Activated CD4-positive, alpha-beta T cell treated with anti-CD3 and anti-CD28 coated beads, Interleukin-2, amount 50 U/mL, for 1 hour (primary cell): ENCODE results near the gene DUSP21.
A peak's percentile ranks its signal among the peaks of the same experiment; 100 is the strongest.
"Not testable (repeated sequence)": the region's sequence is repeated elsewhere in the genome, so short reads cannot be mapped to it uniquely, and the experiment has no call there.

Source experiments
- DNase-seq: peaks from one replicate; pipeline ENCODE4 v3.0.0-alpha.2; 2020

The DUSP21 gene

DNA sequence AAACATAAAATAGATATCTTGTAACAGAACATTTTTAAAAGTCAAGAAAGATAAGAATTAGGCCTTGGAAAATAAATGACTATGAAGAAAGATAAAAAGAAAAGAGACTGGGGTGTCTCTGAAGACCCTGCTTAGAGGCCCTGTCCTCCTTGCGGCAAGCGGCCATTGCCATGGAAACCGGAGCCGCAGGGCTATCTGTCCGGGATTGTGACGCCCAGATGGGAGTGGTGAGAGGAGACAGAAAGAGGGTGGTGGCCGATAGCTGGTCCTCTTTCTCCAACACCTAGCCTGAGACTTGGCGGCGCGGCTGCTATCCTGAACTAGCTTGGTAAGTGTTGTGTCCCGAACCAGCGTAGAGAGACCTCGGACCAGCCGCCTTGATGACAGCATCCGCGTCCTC is at the start of gene DUSP21:
DUSP21 (plus strand) TSS at position 269 of the 400 bp plus-strand sequence; CDS start at position 381, 112 bp downstream.
- DNase-seq: no peak

DNA sequence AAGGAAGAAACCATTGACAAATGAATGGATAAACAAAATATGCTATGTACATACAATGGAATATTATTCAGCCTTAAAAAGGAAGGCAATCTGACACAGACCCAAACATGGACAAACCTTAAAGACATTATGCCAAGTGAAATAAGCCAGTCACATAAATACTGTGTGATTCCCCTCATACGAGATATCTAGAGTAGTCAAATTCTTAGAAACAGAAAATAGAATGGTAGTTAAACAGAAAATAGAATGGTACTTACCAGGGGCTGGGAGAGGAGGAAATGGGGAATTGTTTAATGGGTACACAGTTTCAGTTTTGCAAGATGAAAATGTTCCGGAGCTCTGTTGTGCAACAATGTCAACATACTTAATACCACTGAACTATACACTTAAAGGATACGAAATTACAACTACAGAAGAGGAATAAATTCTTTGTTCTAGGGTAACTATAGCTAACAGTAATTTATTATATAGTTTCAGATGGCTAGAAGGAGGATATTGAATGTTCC is 47.8 kb upstream of the DUSP21 start:
- no peak for DNase-seq

DNA sequence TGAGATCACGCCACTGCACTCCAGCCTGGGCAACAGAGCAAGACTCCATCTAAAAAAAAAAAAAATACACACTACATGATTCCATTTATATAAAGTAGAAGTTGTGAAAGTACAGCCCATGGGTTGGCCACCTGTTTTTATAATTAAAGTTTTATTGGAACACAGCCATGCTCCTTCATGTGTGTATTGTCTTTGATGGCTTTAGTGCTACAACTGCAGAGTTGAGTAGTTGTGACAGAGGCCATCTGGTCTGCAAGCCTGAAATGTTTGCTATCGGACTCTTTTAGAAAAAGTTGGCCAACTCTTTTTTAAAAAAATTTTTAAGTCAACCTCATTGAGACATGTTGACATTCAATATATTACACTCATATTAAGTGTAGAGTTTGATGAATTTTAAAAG is 41.2 kb upstream of the DUSP21 start:
- DNase-seq: no peak

DNA sequence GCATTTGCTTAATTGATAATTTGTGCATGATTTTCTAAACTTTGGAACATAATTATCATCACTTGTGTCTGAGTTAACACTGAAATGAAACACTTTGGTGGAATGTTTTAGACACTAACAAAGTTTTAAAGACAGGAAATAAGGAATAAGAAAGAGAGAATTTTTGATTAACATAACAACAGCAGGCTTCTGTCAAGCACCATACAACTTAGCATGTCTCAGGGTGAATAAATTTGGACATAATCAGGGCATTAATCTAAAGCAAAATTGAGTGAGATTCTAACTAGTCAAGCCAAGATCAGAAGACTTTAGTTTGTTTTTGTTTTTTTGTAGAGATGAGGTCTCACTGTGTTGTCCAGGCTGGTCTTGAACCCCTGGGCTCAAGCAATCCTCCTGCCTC is 28.1 kb upstream of the DUSP21 start:
- DNase-seq: no peak

DNA sequence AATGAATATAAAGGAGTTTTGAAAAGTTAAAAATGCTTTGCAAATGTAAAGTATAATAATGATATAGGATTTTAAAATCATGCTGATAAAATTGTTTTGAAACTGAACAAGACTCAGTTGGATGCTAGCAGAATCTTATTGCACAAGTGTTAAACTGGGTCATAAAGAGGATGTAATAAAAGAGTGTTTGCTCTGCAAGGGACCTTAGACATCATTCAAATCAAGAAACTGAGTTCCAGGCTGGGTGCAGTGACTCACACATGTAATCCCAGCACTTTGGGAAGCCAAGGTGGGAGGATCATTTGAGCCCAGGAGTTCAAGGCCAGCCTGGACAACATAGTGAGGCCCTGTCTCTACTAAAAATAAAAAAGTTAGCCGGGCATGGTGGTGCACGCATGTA is 27.5 kb upstream of the DUSP21 start:
- no peak for DNase-seq

DNA sequence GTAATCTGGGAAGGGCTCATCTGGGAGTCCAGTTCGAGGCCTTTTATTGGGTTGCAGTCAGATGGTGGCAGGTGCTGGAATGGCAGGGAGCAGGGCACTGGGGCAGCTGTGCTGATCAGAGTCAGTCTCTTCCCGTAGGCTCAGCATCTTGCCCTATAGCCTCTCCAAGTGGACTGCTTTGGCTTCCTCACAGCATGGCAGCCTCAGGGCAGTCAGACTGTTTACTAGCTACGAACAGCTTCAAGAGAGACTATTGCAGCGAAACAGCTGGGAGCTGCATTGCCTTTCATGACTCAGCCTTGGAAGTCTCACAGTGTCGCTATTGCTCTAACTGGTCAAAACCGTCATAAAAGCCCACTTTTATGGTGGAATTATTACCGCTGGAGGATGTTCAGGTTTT is 26.8 kb upstream of the DUSP21 start:
- no peak for DNase-seq

DNA sequence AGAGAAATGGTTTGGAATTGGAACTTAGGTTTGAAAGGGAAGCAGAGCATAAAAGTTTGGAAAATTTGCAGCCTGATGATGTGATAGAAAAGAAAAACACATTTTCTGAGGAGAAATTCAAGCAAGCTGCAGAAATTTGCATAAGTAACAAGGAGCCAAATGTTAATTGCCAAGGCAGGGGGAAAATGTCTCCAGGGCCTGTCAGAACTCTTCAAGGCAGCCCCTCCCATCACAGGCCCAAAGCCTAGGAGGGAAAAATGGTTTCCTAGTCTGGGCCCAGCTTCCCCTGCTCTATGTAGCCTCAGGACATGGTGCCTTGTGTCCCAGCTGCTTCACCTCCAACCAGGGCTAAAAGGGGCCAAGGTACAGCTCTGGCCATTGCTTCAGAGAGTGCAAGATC is 21.2 kb upstream of the DUSP21 start:
- DNase-seq: no peak

DNA sequence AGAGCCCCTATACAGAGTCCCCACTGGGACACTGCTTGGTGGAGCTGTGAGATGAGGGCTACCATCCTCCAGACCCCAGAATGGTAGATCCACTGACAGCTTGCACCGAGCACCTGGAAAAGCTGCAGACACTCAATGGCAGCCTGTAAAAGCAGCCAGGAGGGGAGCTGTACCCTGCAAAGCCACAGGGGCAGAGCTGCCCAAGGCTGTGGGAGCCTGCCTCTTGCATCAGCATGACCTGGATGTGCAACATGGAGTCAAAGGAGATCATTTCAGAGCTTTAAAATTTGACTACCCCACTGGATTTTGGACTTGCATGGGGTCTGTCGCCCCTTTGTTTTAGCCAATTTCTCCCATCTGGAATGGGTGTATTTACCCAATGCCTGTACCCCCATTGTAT is 20.6 kb upstream of the DUSP21 start:
- DNase-seq: not testable (repeated sequence)

DNA sequence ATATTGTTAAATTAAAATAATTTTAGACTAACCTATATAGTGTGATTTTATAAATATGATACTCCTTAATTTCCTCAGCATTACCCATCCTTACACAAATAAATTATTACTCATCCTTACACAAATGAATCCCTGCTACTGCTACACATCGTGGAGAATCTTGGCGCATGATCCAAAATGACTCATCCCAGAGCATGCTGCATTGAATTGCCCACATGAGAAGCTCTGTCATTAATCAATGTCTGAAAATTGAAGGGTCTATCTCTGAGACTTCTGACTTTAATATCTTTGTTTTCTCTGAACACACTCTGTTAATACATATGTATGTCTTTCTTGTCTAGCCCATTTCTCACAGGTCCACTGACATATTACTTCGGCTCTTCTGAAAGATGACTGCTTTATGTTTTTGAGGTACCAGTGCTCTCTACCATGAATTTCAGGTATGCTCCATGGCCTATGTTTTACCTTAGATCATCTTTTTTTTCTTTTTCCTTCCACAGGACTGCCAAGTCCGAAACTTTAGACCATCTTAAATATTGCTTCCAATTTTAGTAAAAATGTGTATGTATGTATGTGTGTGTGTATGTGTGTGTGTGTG is 15.7 kb upstream of the DUSP21 start:
- no peak for DNase-seq

DNA sequence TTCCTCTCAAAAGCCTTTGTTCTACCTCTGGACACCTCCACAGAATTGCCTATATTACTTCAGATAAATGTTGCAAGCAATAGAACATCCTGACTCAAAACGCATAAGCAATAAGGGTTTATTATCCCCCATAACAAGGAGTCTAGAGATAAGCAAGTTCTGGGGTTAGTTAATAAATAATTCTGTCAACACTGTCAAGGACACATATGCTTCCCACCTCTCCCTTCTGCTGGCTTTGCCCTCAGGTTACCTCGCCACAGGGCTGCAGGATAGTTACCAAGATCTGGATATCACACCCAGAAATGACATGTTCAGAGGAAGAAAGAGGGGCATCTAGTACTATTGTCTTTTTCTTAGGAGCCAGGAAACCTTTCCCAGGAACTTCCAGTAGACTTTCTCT is 14.0 kb upstream of the DUSP21 start:
- DNase-seq: no peak

DNA sequence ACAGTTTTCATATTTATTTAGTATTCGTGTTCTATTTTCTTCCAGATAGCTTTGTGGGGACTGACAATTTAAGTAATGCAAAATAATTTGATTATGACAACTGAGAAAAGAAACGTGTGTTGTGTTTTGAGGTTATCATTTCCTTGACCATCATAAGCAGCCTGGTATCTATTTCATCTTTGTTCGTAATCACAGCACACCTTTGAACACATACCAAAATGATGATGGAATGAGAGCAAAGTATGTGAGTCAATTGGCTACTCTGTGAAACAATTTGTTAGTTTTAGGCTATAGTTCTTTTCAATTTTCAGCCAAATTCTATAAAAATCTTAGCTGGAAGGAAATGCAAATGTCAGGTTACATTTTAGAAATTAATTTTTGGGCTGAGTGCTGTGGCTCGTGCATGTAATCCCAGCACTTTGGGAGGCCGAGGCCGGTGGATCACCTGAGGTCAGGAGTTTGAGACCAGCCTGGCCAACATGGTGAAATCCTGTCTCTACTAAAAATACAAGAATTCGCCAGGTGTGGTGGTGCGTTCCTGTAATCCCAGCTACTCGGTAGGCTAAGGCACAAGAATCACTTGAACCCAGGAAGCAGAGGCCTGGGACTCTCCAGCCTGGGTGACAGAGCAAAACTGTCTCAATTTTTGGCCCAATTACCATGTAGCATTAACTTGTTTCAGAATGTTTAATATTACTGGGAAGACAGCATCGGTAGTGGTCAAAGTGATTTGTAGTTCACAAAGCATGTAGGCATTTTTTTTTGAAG is 1.1 kb upstream of the DUSP21 start:
- no peak for DNase-seq

DNA sequence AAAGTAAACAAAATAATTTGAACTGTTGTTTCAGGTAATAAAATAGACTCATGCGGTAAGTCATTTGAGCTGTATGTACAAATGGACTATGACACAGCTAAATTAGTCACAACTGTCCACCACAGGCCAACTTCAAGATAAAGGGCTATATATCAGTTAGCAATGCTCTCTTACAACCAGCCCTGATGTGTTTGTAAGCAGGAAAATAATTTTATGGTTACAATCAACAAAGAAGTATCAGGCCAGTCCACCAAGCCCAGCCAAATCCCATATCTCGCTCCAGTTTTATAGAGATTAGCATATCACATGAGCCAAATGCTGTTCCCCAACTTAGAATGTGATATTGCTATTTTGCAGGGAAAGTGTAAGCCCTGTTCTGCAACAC is 511 bp upstream of the DUSP21 start:
- DNase-seq: no peak

DNA sequence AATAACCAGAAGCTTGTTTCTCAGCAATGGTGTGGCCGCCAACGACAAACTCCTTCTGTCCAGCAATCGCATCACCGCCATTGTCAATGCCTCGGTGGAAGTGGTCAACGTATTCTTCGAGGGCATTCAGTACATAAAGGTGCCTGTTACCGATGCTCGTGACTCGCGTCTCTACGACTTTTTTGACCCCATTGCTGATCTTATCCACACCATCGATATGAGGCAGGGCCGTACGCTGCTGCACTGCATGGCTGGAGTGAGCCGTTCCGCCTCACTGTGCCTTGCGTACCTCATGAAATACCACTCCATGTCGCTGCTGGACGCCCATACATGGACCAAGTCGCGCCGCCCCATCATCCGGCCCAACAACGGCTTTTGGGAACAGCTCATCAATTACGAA is 383 bp downstream of the DUSP21 start:
- DNase-seq: no peak

DNA sequence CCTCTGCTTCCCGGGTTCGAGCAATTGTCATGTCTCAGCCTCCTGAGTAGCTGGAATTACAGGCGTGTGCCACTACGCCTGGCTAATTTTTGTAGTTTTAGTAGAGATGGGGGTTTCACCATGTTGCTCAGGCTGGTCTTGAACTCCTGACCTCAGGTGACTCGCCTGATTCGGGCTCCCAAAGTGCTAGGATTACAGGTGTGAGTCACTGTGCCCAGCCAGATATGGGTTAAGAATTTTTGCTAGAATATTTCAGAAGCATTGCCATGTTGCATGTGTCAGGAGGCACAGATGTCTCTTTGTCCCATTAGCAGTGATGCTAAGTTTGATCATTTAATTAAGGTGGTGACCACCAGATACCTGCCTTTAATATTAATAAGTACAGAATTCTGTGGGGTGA is 7.1 kb downstream of the DUSP21 start:
- not testable (repeated sequence) for DNase-seq

DNA sequence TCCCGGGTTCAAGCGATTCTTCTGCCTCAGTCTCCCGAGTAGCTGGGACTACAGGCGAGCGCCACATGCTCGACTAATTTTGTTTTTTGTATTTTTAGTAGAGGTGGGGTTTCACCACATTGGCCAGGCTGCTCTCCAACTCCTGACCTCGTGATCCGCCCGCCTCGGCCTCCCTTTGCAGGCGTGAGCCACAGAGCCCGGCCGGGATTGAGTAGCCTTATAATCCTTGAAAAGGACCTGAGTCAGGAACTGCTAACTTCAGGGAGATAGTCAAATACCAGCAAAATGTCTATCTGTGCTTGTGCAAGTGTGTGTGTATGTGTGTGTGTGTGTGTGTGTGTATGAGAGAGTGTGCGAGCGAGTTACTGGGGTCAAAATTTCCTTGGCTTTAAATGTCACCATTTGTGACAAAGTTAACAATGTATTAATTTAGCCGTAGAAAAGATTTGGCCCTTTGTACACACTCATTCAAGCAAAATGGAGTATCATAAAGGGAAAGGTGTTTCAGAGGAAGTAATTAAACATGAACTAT is 27.4 kb downstream of the DUSP21 start:
- DNase-seq: no peak

DNA sequence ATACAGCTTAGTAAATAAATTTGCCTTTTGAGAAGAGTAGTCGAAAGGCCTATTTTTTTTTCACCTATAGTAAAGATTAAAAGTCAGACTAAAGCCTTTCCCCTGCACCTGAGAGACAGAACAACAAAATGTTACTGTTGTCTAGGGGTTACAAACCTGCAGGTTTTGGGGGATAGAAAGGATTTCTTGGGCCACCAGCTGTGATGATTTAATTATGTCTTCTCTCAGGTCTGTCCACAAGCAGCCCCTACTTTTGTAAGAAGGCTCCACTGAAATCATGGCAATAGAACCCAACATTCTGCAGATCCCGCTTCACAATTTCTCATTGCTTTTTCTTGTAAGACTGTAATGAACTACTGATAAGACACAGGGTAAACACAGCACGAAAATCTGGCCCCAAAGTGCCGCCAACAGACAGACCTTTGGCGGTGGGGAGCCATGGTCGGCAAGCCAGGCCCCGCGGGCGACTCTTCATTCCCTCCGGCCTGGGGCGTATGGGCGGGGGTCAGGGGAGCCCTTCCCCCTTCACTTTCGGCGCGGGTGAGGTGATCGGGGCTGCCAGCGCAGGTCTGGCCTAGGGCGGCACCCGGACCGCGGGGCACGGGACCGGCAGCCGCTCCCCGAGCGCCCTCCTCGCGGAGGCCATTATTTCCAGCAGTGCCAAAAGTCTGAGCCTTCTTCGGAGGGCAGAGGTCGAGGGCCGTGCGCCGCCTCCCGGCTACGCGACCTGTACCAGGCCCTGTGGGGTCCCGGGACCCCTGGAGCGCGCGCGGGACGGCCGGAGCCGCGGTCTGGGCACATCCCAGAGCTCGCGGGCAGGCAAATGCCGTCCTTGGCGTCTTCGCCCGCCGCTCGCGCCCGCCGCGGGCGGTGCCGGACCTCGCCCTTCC is 28.4 kb downstream of the DUSP21 start:
- peak; percentile 18 for DNase-seq

DNA sequence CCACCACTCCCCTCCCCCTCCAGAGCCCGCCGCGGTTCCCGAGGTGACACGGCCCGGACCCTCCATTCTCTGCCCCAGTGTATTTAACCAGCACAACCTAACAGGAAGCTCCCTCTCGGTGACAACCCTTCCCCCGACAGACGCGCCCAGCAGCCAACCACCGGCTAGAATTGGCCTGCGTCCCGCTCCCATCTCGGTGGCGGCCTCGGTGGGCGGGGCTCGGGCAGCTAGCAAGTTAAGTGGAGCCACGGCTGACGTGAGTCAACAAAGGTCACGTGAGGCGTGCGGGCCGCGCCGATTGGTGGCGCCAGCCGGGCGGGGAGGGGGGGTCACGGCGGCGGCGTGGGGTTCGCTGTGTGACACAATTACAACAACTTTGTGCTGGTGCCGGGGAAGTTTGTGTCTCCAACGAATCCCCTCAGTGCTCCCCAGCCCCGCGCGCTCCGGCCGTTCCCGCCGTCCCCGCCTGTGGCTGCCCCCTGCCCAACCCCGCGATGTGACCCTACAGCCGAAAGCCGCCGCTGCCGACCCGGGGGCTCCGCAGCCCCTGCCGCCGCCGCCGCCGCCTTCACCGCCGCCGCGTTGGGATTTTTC is 29.1 kb downstream of the DUSP21 start, which contains the start of gene KDM6A:
KDM6A (plus strand) TSS at position 368 of the 594 bp plus-strand sequence. CDS start 364 bp downstream, outside the sequence.
- peak; percentile 95 for DNase-seq

DNA sequence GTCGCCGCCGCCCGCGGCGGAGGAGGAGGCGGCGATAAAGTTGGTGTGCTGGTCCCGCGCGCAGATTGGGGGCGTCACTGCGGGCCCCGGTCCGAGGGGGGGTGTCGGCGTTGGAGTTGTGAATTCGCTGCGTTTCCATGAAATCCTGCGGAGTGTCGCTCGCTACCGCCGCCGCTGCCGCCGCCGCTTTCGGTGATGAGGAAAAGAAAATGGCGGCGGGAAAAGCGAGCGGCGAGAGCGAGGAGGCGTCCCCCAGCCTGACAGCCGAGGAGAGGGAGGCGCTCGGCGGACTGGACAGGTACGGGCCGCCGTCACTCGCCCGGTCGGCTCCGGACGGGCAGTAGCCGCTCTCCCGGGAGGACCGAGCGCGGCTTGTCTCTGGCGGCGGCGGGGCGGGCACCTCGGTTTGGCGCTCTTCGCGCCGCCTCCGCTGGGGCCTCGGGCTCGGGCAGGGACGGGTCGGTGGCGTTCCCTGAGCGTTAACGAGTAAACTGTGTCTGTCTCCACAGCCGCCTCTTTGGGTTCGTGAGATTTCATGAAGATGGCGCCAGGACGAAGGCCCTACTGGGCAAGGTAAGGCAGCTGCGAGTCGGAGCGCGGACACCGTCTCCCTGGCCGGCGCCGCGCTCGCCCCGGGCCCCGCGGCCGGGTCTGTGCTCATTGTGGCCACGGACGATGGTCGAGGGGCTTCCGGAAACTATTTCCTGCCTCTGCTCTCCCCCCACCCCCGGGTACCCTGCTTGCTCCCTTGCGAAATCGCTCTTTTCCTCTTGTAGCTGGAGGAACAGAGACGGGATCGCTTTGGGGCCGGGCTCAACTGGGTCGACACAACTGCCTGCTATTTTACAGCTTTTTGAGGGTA is 29.8 kb downstream of the DUSP21 start:
- DNase-seq: peak; percentile 39

DNA sequence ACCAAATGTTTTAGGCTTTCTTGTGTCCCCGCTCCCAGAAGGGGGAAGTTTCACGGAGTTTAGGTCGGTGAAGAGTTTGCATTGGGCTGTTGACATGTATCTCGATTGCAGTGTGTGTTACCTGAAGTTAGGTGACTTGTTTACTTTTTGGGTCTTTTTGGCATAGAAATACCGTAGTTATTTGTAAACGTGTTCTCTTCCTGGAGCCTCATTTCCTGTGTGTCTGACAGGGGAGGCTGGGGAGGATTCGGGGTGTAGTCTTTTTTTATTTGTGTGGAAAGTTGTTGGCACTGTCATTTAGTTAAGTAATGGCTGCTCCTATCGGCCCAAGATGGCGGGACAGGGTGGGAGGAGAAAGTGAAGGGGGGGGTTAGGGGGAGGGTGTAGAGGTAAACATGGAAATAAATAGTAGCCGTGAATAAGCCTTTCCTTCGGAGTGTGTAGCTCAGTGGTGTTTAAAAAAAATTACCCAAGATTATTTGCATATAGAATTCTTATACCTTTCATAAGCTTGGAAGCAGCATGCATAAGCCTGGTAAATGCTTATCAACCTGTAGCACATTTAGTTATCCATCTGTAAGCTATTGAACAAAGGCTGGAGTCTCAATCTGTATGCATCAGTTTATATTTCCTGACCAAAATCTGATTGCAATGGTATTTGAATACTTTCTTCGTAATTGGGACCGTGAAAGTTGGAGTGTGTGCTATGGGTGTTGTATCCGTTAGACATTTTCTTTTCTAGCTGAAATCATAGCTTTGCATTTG is 30.8 kb downstream of the DUSP21 start:
- peak; percentile 32 for DNase-seq

DNA sequence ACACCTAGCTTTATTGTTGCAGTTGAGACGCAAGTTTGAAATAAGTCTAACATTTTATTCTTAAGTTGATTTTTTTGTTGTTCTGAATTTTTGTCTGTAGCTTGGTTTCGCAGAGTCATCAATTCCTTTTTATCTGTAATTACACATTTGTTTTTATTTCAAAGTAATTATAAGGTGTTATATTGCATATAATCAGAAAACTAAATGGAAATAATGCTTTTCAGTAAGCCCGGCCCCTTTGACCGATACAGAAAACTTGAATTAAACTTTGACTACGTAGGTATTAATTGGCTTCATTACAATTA is 31.3 kb downstream of the DUSP21 start:
- no peak for DNase-seq

DNA sequence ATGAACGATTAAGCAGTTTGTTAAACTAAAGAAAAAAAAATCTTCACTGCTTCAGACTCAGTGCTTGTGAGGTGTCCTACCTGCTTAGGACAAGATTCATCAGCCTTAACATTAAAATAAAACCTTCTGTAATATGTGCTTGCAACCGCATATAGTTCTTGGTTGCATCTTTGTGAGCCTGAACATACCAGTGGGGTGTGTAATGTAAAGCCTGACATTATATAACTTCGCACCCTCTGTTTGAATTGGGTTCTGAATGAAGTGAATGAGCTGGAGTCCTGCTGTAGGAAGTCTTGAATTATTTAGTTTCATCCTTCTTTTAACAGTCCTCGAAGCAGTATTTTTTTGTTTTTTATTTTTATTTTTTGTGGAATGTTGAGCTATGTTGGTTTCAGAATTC is 32.3 kb downstream of the DUSP21 start:
- DNase-seq: no peak
